HG03521 (cell line): ENCODE data around the gene PFKP.
A peak's percentile ranks its signal among the peaks of the same experiment; 100 is the strongest.
"Not testable (repeated sequence)": the region's sequence is repeated elsewhere in the genome, so short reads cannot be mapped to it uniquely, and the experiment has no call there.

ENCODE experiments used
- ATAC-seq: cut with Tn5 transposase; IDR thresholded peaks from one replicate; pipeline ENCODE4 v1.9.1; 2021; ENCODE audit warnings: mild to moderate bottlenecking, moderate library complexity; ENCODE audit not compliant: unreplicated experiment

Gene PFKP

GRCh38 chr10:3046981-3047547 is 20.3 kb upstream of the PFKP start:
- ATAC-seq: no peak

GRCh38 chr10:3047596-3047995 is 19.8 kb upstream of the PFKP start:
- no peak for ATAC-seq

- no peak for ATAC-seq
Observed at GRCh38 chr10:3048119-3049019, 19.0 kb upstream of the PFKP start.

GRCh38 chr10:3051692-3052091 is 15.7 kb upstream of the PFKP start:
- ATAC-seq: no peak

GRCh38 chr10:3053155-3053554 is 14.2 kb upstream of the PFKP start:
- ATAC-seq: no peak

GRCh38 chr10:3054183-3054850 is 13.0 kb upstream of the PFKP start:
- ATAC-seq: no peak

GRCh38 chr10:3054851-3055199 is 12.5 kb upstream of the PFKP start:
- ATAC-seq: no peak

- no peak for ATAC-seq
Observed at GRCh38 chr10:3056280-3057037, 10.9 kb upstream of the PFKP start.

GRCh38 chr10:3057946-3058345 is 9.4 kb upstream of the PFKP start:
- ATAC-seq: no peak

GRCh38 chr10:3059974-3060373 is 7.4 kb upstream of the PFKP start:
- ATAC-seq: no peak

GRCh38 chr10:3060481-3060889 is 6.9 kb upstream of the PFKP start:
- ATAC-seq: no peak

- ATAC-seq: not testable (repeated sequence)
Observed at GRCh38 chr10:3061323-3061898, 5.9 kb upstream of the PFKP start.

GRCh38 chr10:3062502-3063186 is 4.7 kb upstream of the PFKP start:
- ATAC-seq: no peak

- ATAC-seq: no peak
Observed at GRCh38 chr10:3064423-3064822, 2.9 kb upstream of the PFKP start.

- no peak for ATAC-seq
Observed at GRCh38 chr10:3065622-3066021, 1.7 kb upstream of the PFKP start.

- ATAC-seq: no peak
Observed at GRCh38 chr10:3066317-3067117, 831 bp upstream of the PFKP start.

- peak; percentile 7 for ATAC-seq
Observed at GRCh38 chr10:3067859-3068179, 471 bp downstream of the PFKP start.

GRCh38 chr10:3068201-3068967 is 1.0 kb downstream of the PFKP start:
- ATAC-seq: peak; percentile 35
